GM19238 (cell line): ENCODE results near the gene DTNA.

Experiments
- DNase-seq: peaks from one replicate; pipeline ENCODE4 v3.0.0; 2011; ENCODE audit warnings: low spot score; ENCODE audit not compliant: insufficient read length

Gene DTNA

DNA sequence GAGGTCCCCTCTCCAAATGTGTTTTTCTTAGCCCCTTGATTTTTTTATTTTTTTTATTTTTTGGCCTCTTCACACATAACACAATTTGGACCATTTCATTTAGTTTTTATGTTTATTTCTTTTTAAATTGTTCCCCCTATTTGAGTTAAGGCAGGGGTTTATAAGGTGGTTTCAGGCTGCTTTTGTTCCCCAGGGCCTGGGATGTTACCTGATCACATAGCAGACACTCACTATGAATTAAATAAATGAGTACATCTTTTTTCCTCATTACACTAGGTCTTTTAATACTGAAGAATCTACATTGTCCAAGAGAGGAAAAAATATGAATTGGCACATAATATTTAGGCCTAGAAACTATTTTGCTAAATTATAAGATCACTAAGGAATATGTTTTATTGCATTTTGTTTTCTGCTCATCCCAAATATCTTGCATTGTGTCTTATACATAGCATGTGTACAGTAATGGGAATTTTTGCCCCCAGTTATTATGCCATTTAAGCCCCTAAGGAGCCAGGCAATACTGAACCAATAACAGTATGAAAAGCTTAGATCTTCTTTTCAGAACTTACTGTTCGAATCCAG is 218.7 kb downstream of the DTNA start:
- DNase-seq, result no peak

- no peak for DNase-seq
These were observed 219.3 kb downstream of the DTNA start for GRCh38 chr18:34929336-34929780.

GRCh38 chr18:34932363-34932762 is 222.3 kb downstream of the DTNA start:
- DNase-seq, result no peak

- DNase-seq, result no peak
These were observed 222.8 kb downstream of the DTNA start for GRCh38 chr18:34932792-34933466.

DNA sequence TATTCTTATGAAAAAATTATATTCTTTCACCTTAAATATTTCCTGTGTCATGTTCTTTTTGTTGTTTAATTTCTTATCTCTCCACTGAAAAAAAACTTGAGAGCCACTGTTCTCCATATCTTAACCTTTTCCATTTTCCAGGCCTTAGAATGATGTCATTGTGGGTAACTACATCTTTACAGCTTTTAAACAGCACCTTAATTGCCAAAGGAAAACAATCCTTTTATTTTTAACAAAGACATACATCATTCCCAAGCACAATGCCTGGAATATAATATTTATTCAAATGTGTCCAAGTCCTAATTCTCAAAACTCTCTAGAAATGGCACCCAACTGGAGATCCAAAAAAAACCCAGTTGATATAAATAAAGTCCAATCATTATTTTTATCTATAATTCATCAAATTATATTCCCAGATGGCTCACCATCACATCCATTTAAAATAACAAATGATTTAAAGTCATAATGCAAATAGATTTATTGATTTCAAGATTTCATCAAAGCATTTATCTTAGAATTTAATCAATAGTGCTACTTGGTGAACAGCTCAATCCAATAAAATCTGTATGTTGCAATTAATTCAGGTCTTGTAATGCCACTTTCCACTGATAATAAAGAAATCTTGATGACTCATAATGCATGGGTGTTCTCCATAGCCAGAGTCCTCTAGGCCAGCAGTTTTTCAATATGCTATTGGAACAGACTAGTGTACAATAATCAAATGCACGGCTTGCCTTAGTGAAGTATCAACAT is 224.0 kb downstream of the DTNA start:
- no peak for DNase-seq

- no peak for DNase-seq
These were observed 226.7 kb downstream of the DTNA start for GRCh38 chr18:34936772-34937171.

- no peak for DNase-seq
These were observed 228.0 kb downstream of the DTNA start for GRCh38 chr18:34938090-34938489.
